ENCODE measurements around the gene SLC44A3. TPM values are rescaled to one million over a fixed set of nuclear protein-coding genes. Genes with fewer than 3 reads are reported as not detected.

The SLC44A3 gene
- total and polyA plus RNA-seq, 12 donors = 4.2 to 26.2 (median 9.5) TPM

GRCh38 chr1:94798462-94798861, 21.7 kb upstream of the SLC44A3 start:
- WGBS, 4 donors = 67 to 84% (median 75%) methylated on average over 2 of the region's 2 CpGs
- DNase-seq = peak in 1 of 7 donors; percentile 11
- Histone ChIP-seq H3K27me3 (no peaks in the 10 kb centered on the region), H3K36me3 (replicated peaks in 1 of 2) (no peaks in the 10 kb centered on the region), H3K4me1 (replicated peaks in 1 of 2) (peaks cover 14 to 65% of the 10 kb centered on the region in 2 donors), H3K9me3 (replicated peaks in 1 of 3) (no peaks in the 10 kb centered on the region), H3K27ac (peak overlapping the region in 1 of 5 donors; percentile 29), H3K4me3 (no peak overlapping the region)
- intact Hi-C loops (cut with DNase I) = no loop called here
- TF ChIP-seq POLR2A (IDR thresholded peaks at IDR 0.05) = no peak
- no peak for TF ChIP-seq CTCF (IDR thresholded peaks at IDR 0.05)

- no peaks in the 10 kb centered on the region for H3K36me3 ChIP-seq (replicated peaks in 1 of 2)
- no peaks in the 10 kb centered on the region for H3K9me3 ChIP-seq (replicated peaks in 1 of 3)
- peaks cover 11 to 68% of the 10 kb centered on the region in 2 donors for H3K4me1 ChIP-seq (replicated peaks in 1 of 2)
- no peaks in the 10 kb centered on the region for H3K27me3 ChIP-seq
- no peak overlapping the region for H3K4me3 ChIP-seq
- DNase-seq = no peak
- no peak overlapping the region for H3K27ac ChIP-seq
- intact Hi-C loops (cut with DNase I) = no loop called here
- WGBS, 4 donors = 61 to 76% (median 70%) methylated on average over 4 of the region's 4 CpGs
- TF ChIP-seq POLR2A (IDR thresholded peaks at IDR 0.05) = no peak
- TF ChIP-seq CTCF (IDR thresholded peaks at IDR 0.05) = no peak
Measured at GRCh38 chr1:94799206-94799605, 21.0 kb upstream of the SLC44A3 start.

GRCh38 chr1:94801919-94802546, 18.1 kb upstream of the SLC44A3 start:
- Histone ChIP-seq H3K9me3 (replicated peaks in 1 of 3) (no peaks in the 10 kb centered on the region), H3K27ac (peak overlapping the region in 4 of 5 donors; percentile 54 to 81 (median 67)), H3K4me1 (replicated peaks in 1 of 2) (peaks cover 11 to 79% of the 10 kb centered on the region in 2 donors), H3K4me3 (peak overlapping the region in 1 of 4 donors; percentile 31), H3K36me3 (replicated peaks in 1 of 2) (no peaks in the 10 kb centered on the region), H3K27me3 (no peaks in the 10 kb centered on the region)
- TF ChIP-seq CTCF (IDR thresholded peaks at IDR 0.05) = peak in 5 of 6 experiments; percentile 38 to 59 (median 43)
- no peak for TF ChIP-seq POLR2A (IDR thresholded peaks at IDR 0.05)
- peak in 6 of 7 donors; percentile 29 to 70 (median 38) for DNase-seq
- intact Hi-C loops (cut with DNase I) = loop anchor here (5.0 to 10.0 kb wide), 4 partner anchors 207 to 317 kb away; partner anchors contain the start of gene F3 (in 1 of the 2)
- WGBS, 4 donors = 20 to 36% (median 29%) methylated on average over 6 to 7 of the region's 7 CpGs

- no peaks in the 10 kb centered on the region for H3K27me3 ChIP-seq
- no peaks in the 10 kb centered on the region for H3K9me3 ChIP-seq (replicated peaks in 1 of 3)
- H3K27ac ChIP-seq = peak overlapping the region in 4 of 5 donors; percentile 23 to 70 (median 61)
- no peak for DNase-seq
- H3K4me1 ChIP-seq (replicated peaks in 1 of 2) = peaks cover 6 to 80% of the 10 kb centered on the region in 2 donors
- TF ChIP-seq POLR2A (IDR thresholded peaks at IDR 0.05) (no peak), CTCF (IDR thresholded peaks at IDR 0.05) (no peak)
- WGBS, 4 donors = 66 to 81% (median 75%) methylated on average over 3 of the region's 3 CpGs
- intact Hi-C loops (cut with DNase I) = loop anchor here (5.0 to 10.0 kb wide), 4 partner anchors 208 to 318 kb away; partner anchors contain the start of gene F3 (in 1 of the 2)
- no peaks in the 10 kb centered on the region for H3K36me3 ChIP-seq (replicated peaks in 1 of 2)
- no peak overlapping the region for H3K4me3 ChIP-seq
Measured at GRCh38 chr1:94803106-94803505, 17.1 kb upstream of the SLC44A3 start.

Measured in adrenal gland (tissue), 12 donors.